Fibroblast of villous mesenchyme (primary cell): ENCODE results near the gene YAF2. TPM values are rescaled to one million over a fixed set of nuclear protein-coding genes. Genes with fewer than 3 reads are reported as not detected.
A peak's percentile ranks its signal among the peaks of the same experiment; 100 is the strongest.
"Not testable (repeated sequence)": the region's sequence is repeated elsewhere in the genome, so short reads cannot be mapped to it uniquely, and the experiment has no call there.

ENCODE experiments used
- DNase-seq: peaks from one replicate; pipeline ENCODE4 v3.0.0-alpha.2; 2010; ENCODE audit warnings: low read depth
- H3K4me3 ChIP-seq: 2 replicates; pipeline ENCODE4 v1.5.1; 2011; ENCODE audit warnings: low read depth, mild to moderate bottlenecking, low read length
- total RNA-seq: library from RNA; depleted of rRNA; stranded (reverse); fragments of >200 nt; gene quantifications from 2 replicates; pipeline ENCODE4 v1.2.3, GENCODE V29; 2012
- TF ChIP-seq, protein P1 (sequence below): IDR thresholded peaks from 2 replicates; pipeline ENCODE4 v1.5.1; 2012; ENCODE audit warnings: low read depth, mild to moderate bottlenecking, low read length; ENCODE audit not compliant: insufficient read depth

The YAF2 gene
- total RNA-seq, 1 donor: 20.7 TPM

- no peak overlapping the region for H3K4me3 ChIP-seq
- TF ChIP-seq, protein P1, sequence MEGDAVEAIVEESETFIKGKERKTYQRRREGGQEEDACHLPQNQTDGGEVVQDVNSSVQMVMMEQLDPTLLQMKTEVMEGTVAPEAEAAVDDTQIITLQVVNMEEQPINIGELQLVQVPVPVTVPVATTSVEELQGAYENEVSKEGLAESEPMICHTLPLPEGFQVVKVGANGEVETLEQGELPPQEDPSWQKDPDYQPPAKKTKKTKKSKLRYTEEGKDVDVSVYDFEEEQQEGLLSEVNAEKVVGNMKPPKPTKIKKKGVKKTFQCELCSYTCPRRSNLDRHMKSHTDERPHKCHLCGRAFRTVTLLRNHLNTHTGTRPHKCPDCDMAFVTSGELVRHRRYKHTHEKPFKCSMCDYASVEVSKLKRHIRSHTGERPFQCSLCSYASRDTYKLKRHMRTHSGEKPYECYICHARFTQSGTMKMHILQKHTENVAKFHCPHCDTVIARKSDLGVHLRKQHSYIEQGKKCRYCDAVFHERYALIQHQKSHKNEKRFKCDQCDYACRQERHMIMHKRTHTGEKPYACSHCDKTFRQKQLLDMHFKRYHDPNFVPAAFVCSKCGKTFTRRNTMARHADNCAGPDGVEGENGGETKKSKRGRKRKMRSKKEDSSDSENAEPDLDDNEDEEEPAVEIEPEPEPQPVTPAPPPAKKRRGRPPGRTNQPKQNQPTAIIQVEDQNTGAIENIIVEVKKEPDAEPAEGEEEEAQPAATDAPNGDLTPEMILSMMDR: no peak
- no peak for DNase-seq
These were observed 2.0 kb downstream of the YAF2 start for GRCh38 chr12:42236017-42236416.

- TF ChIP-seq, protein P1: no peak
- no peak for DNase-seq
- no peak overlapping the region for H3K4me3 ChIP-seq
These were observed 2.6 kb downstream of the YAF2 start for GRCh38 chr12:42235426-42235825.

- TF ChIP-seq, protein P1: no peak
- DNase-seq: peak; percentile 55
- H3K4me3 ChIP-seq: no peak overlapping the region
These were observed 3.1 kb downstream of the YAF2 start for GRCh38 chr12:42234970-42235369.

DNA sequence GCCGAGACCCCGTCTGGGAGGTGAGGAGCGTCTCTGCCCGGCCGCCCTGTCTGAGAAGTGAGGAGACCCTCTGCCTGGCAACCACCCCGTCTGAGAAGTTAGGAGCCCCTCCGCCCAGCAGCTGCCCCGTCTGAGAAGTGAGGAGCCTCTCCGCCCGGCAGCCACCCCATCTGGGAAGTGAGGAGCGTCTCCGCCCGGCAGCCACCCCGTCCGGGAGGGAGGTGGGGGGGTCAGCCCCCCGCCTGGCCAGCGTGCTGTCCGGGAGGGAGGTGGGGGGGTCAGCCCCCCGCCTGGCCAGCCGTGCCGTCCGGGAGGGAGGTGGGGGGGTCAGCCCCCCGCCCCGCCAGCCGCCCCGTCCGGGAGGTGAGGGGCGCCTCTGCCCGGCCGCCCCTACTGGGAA lies 10.5 kb downstream of the YAF2 start:
- DNase-seq, H3K4me3 ChIP-seq: not testable (repeated sequence)

DNA sequence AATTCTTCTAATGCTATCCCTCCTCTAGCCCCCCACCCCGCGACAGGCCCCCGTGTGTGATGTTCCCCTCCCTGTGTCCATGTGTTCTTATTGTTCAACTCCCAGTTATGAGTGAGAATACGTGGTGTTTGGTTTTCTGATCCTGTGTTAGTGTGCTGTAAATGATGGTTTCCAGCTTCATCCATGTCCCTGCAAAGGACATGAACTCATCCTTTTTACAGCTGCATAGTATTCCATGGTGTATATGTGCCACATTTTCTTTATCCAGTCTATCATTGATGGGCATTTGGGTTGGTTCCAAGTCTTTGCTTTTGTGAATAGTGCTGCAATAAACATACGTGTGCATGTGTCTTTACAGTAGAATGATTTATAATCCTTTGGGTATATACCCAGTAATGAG lies 13.5 kb downstream of the YAF2 start:
- not testable (repeated sequence) for DNase-seq, H3K4me3 ChIP-seq

DNA sequence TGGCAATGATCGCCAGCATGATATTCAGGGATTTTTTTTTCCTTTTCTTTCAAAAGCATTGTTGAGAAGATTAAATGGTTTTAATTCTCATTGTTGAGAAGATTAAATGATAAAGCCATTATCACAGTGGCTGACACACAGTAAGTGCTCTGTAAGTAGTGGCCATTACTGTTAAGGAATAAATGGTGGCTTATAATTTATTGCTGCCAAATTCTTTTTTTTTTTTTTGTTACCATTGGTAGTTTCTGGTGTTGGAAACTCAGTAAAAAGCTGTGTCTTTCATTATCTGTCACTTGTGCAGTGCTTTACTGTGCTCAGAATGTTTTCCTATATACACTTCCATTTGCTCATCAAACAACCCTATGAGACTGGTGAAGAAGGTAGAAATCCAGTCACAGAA lies 15.3 kb downstream of the YAF2 start:
- no peak overlapping the region for H3K4me3 ChIP-seq
- no peak for DNase-seq
- TF ChIP-seq, protein P1: no peak

- TF ChIP-seq, protein P1: no peak
- peak; percentile 23 for DNase-seq
- no peak overlapping the region for H3K4me3 ChIP-seq
These were observed 16.3 kb downstream of the YAF2 start for GRCh38 chr12:42221726-42222125.

DNA sequence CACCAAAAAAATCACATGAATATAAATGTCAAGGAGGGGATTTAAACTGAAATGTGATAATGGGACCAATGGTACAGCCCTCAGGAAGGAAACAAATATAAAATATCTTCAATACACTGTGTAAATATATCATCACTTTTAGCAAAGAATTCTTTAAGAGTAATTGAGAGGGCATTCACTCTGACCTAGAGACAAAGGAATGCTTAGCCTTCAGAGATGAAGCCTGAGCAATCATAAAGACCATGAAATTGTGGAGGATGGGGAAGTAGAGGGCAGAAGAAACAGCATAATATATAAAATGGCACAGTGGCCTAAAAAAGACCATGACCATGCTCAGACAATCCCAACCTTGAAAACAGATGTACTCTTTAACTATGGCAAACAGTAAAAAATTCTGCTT lies 20.4 kb downstream of the YAF2 start:
- no peak for DNase-seq
- H3K4me3 ChIP-seq: no peak overlapping the region
- TF ChIP-seq, protein P1: no peak
